GM12873 (cell line): ENCODE results near the gene RTN4RL2.

Experiments
- TF ChIP-seq, protein P1 (sequence below): IDR thresholded peaks from 2 replicates; pipeline ENCODE4 v1.5.1; 2012; ENCODE audit warnings: low read depth, mild to moderate bottlenecking, moderate library complexity, low read length, control low read depth; ENCODE audit not compliant: insufficient read depth; ENCODE audit errors: missing control alignments

RTN4RL2 gene

DNA sequence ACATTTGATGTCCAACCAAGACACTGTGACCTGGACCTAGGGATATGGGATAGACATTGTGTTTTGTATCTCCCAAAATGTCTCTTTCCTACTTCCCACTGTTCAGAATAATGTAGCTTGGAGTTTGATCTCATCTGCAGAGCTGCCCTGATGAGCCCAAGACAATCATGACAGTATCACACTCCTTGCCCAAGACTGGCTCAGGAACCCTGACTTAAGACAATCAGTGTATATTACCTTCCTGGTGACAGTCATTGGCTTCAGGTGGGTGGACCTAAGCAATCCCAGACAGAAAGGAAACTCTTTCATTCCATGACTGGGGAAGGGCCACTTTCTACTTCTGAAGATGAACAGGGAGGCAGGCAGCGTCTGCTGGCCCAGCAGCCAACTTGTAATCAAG, 14.3 kb upstream of the RTN4RL2 start:
- TF ChIP-seq, protein P1, sequence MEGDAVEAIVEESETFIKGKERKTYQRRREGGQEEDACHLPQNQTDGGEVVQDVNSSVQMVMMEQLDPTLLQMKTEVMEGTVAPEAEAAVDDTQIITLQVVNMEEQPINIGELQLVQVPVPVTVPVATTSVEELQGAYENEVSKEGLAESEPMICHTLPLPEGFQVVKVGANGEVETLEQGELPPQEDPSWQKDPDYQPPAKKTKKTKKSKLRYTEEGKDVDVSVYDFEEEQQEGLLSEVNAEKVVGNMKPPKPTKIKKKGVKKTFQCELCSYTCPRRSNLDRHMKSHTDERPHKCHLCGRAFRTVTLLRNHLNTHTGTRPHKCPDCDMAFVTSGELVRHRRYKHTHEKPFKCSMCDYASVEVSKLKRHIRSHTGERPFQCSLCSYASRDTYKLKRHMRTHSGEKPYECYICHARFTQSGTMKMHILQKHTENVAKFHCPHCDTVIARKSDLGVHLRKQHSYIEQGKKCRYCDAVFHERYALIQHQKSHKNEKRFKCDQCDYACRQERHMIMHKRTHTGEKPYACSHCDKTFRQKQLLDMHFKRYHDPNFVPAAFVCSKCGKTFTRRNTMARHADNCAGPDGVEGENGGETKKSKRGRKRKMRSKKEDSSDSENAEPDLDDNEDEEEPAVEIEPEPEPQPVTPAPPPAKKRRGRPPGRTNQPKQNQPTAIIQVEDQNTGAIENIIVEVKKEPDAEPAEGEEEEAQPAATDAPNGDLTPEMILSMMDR = no peak

DNA sequence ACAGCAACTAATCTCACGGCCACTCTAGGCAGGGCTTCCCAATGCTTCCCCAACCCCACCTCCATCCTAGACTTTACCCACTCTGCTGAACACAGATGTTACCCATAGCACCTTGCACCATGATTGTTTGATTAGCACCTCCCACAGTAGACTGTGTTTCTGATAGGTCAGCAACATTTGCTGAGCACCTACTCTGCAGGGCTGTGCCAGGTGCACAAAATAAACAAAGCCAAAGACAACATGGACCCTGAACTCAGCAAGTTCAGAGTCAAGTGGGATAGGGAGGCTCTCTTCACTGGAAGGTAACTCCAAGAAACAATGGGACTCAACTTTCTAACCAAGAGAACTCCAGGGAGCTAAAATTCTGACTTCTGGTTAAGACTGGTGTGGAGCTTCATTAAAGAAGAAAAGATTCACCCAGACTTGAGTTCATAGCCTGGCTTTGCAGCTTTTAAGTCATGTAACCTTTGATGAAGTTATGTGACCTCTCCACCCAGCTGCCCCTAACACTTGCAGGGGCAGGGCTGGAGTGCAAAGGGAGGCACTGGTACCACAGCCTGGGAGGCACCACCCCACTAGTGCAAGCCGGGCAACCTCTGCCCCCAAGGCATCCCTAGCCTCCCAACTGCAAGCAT, 6.7 kb upstream of the RTN4RL2 start:
- TF ChIP-seq, protein P1 = no peak

DNA sequence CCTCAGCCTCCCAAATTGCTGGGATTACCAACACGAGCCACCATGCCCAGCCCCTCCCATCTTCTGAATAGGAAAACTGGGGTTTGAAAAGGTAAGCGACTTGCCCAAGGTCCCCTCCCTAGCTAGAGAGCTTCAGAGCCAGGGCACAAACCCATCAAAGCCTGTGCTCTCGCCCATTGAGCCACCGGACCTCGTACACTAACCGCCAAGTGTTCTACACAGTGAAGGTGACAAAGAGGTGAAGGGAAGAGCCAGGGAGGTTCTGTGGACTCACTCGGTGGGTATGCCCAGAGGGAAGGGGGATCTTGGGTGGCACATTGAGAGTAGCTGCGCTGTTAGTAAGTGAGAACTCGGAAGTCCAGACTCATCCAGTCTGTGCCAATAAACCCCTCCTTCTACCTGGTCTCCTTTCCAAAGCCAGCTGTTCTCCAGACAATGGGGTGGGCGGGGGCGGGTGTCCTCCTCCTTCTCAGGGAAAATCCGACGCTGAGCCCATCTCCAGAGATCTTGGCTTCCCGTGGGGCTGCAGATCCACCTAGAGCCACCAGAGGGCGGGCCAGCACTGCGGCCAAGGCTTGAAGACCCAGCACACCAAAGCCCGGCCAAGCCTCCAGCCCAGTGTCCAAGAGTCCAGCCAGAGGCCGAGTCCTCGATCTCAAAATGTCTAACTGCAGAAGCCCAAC, 3.2 kb upstream of the RTN4RL2 start:
- TF ChIP-seq, protein P1 = peak; percentile 98

DNA sequence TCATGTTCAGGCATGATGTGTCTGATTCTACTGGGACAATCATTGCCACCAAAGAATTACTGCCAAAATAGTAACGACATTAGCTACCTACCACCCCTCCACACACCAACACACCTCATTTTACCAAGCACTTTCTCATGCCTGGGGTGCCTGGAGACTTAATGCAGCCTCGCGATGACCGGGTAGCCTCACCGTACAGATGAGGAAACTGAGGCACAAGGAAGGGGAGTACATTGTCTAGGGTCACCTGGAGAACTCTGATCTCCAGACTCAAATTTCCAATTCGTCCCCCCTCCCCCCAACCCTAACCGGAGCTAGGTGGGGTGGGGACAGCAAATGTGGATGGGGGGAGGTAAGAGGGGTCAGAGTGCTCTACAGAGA, 2.7 kb upstream of the RTN4RL2 start:
- TF ChIP-seq, protein P1 = no peak

DNA sequence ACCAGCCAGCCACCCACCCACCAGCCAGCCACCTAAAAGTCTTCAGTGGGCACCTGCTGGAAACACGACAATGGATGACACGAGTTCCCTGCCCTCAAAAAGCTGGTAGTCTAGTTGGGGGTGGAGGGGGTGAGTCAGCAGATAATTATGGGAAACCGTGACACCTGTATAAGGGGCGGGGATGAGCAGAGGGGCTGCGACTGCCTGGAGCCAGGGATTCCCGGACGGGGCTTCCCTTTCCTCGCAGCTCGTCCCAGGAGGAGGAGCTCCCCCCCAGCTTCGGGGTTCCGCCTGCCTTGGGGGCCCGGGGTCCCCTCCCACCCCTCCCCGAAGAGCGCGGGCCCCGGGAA, 2.3 kb upstream of the RTN4RL2 start:
- TF ChIP-seq, protein P1 = no peak

DNA sequence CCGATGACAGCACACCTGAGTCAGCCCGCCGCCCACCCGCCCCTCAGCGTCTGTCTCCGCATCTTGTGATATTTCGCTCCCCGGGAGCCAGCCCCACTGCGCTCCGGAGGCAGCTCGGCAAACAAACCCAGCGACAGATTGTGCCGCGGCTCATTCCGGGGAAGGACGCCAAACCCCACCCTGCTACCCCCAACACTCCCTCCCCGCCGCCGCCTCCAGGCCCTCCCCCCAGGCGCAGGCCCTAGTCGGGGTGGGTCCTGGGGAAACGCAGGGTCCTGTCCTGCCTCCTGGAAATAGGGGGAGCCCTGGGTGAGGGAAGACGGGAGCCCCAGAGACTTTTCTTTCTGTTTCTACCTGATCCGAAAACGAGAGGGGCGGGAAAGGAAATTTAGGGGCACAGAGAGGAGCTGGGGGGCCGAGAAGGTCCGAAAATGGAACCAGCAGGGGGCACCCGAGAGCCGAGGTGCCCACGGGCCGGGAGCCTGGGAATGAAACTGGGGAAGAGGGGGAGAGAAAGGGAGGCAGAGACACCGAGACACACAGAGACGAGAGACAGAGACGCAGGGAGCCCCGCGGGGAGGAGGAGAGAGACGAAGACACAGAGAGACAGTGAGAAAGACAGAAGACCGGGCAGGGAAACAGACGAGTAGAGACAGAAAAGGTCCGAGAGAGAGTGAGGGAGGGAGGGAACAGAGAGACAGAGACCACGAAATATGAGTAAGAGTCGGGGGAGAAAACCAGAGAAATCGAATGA, 1.7 kb upstream of the RTN4RL2 start:
- TF ChIP-seq, protein P1 = peak; percentile 74
